ENCODE data around the gene QRFP. TPM values are rescaled to one million over a fixed set of nuclear protein-coding genes. Genes with fewer than 3 reads are reported as not detected.
A peak's percentile ranks its signal among the peaks of the same experiment; 100 is the strongest.

QRFP gene
- polyA plus RNA-seq, 2 of the 4 experiments (the other 2 are of a cell fraction): not detected

GRCh38 chr9:130899051-130899748 is 2.6 kb upstream of the QRFP start:
- no peaks in the 10 kb centered on the region for H3K9me3 ChIP-seq
- ATAC-seq (no peak), FAIRE-seq (no peak), DNase-seq (ENCODE audit: low read depth in 1 of 2, low spot score in 1 of 2) (no peak)
- ChIA-PET POLR2A (no interaction called here), CTCF (interaction anchor here (1.1 to 4.1 kb wide), 7 partner anchors 8 to 147 kb away, joined by 3 to 22 read pairs (median 8); no protein-coding TSS in a partner anchor)
- no peak overlapping the region for H3K4me2 ChIP-seq
- WGBS (ENCODE audit: missing lambda C conversion rate): 42% methylated on average over 17 of the region's 25 CpGs
- TF ChIP-seq RARB (CRISPR knock-in tag; IDR thresholded peaks at IDR 0.05): no peak
- H3K4me1 ChIP-seq: no peaks in the 10 kb centered on the region
- no peak overlapping the region for H3K4me3 ChIP-seq
- H3K27ac ChIP-seq: no peak overlapping the region

- no peak overlapping the region for H3K4me2 ChIP-seq
- no peak overlapping the region for H3K4me3 ChIP-seq
- DNase-seq (ENCODE audit: low read depth in 1 of 2, low spot score in 1 of 2): no peak
- H3K9me3 ChIP-seq: no peaks in the 10 kb centered on the region
- H3K27ac ChIP-seq: no peak overlapping the region
- FAIRE-seq: no peak
- H3K4me1 ChIP-seq: no peaks in the 10 kb centered on the region
- ChIA-PET CTCF (interaction anchor here (0.7 to 3.5 kb wide), 4 partner anchors 10 to 162 kb away, joined by 3 to 16 read pairs (median 4); no protein-coding TSS in a partner anchor), POLR2A (no interaction called here)
- no peak for ATAC-seq
- 58% methylated on average over 4 of the region's 4 CpGs for WGBS (ENCODE audit: missing lambda C conversion rate)
- TF ChIP-seq TP53 (CRISPR knock-in tag; IDR thresholded peaks at IDR 0.05): no peak
- no peak for TF ChIP-seq HOXB13 (CRISPR knock-in tag; IDR thresholded peaks at IDR 0.05; ENCODE audit: low read depth)
- TF ChIP-seq SMC3 (IDR thresholded peaks at IDR 0.05): no peak
- no peak for TF ChIP-seq HMGXB4 (CRISPR knock-in tag; IDR thresholded peaks at IDR 0.05; ENCODE audit: borderline replicate concordance)
- no peak for TF ChIP-seq ELK1 (IDR thresholded peaks at IDR 0.05; ENCODE audit: low read depth, low read length)
- TF ChIP-seq ZC3H11A (IDR thresholded peaks at IDR 0.05): no peak
- TF ChIP-seq CEBPB (IDR thresholded peaks at IDR 0.05): no peak
- TF ChIP-seq RARB (CRISPR knock-in tag; IDR thresholded peaks at IDR 0.05): no peak
- no peak for TF ChIP-seq EHF (CRISPR knock-in tag; IDR thresholded peaks at IDR 0.05)
- TF ChIP-seq ESRRA (IDR thresholded peaks at IDR 0.05; ENCODE audit: borderline replicate concordance, low read length): no peak
- no peak for TF ChIP-seq ZSCAN20 (CRISPR knock-in tag; IDR thresholded peaks at IDR 0.05)
- no peak for TF ChIP-seq RFX5 (IDR thresholded peaks at IDR 0.05)
- TF ChIP-seq CBX2 (IDR thresholded peaks at IDR 0.05; ENCODE audit: borderline replicate concordance, low read depth): no peak
- TF ChIP-seq NPAS2 (CRISPR knock-in tag; IDR thresholded peaks at IDR 0.05; ENCODE audit: borderline replicate concordance): no peak
- no peak for TF ChIP-seq TFCP2L1 (CRISPR knock-in tag; IDR thresholded peaks at IDR 0.05)
- no peak for TF ChIP-seq PBX3 (IDR thresholded peaks at IDR 0.05)
- TF ChIP-seq EHMT2 (IDR thresholded peaks at IDR 0.05; ENCODE audit: low read depth): no peak
Measured at GRCh38 chr9:130898552-130898852, 1.9 kb upstream of the QRFP start.

DNA sequence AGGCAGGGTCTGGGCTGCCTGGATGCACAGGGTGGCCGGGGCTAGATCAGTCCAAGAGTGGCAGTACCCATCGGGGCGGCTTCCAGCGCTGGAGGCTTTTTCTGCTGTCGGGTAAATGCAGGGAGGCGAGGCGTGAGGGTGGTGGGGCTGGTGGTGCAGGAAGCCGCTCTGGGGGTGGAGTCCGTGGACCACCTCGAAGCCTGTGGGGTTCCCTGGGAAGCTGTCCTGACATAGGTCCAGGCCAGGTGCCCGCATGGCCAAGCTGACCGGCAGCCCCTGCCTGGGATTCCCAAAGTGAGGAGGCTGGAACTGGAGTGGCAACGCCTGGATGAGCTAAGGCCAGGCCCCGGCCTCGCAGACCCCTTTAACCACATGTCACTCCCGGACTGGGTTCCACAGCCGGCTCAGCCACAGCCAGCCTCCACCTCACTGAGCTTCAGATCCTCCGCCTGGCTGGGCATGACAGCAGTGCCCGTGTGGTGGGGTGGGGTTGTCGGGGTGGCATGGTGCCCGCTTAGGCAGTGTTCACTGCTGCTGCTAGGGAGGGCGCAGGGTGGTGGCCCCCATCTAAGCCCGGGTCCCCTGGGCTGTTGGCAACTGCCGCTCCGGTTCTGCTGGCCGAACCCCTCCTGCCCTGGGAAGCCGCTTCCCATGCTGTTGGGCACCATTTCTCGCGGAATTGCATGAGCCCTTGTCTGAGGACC is 1.4 kb upstream of the QRFP start:
- H3K9me3 ChIP-seq: no peaks in the 10 kb centered on the region
- no peaks in the 10 kb centered on the region for H3K4me1 ChIP-seq
- 68% methylated on average over 20 of the region's 29 CpGs for WGBS (ENCODE audit: missing lambda C conversion rate)
- peak in 1 of 2 experiments; percentile 2; a peak in 1 of 6 replicates for ATAC-seq
- no peak for DNase-seq (ENCODE audit: low read depth in 1 of 2, low spot score in 1 of 2)
- CTCF ChIA-PET: interaction anchor here (0.6 to 3.5 kb wide), 6 partner anchors 7 to 161 kb away, joined by 3 to 16 read pairs (median 4); no protein-coding TSS in a partner anchor
- POLR2A ChIA-PET: no interaction called here
- H3K4me2 ChIP-seq: no peak overlapping the region
- no peak for FAIRE-seq
- no peak overlapping the region for H3K4me3 ChIP-seq
- no peak overlapping the region for H3K27ac ChIP-seq
- TF ChIP-seq PBX3 (IDR thresholded peaks at IDR 0.05) (no peak), CHD2 (IDR thresholded peaks at IDR 0.05; ENCODE audit: low read length, partially characterized antibody) (no peak), RAD21 (conservative IDR thresholded peaks at IDR 0.05 in 1 of 2, IDR thresholded peaks at IDR 0.05 in 1 of 2) (no peak), MAX (IDR thresholded peaks at IDR 0.05) (no peak), CBX8 (IDR thresholded peaks at IDR 0.05) (no peak), RFX5 (IDR thresholded peaks at IDR 0.05) (no peak), USF2 (IDR thresholded peaks at IDR 0.05) (no peak), NR3C1 (IDR thresholded peaks at IDR 0.05) (no peak), BHLHE40 (IDR thresholded peaks at IDR 0.05; ENCODE audit: low read depth, low read length) (no peak), FOXS1 (CRISPR knock-in tag; IDR thresholded peaks at IDR 0.05) (no peak), CEBPB (IDR thresholded peaks at IDR 0.05) (no peak), RNF2 (IDR thresholded peaks at IDR 0.05; ENCODE audit: borderline replicate concordance, low read depth) (no peak), POLR2AphosphoS2 (conservative IDR thresholded peaks at IDR 0.05; ENCODE audit: low read length) (no peak)

Data from A549 (cell line).